ENCODE results near the gene STK10.

DNA sequence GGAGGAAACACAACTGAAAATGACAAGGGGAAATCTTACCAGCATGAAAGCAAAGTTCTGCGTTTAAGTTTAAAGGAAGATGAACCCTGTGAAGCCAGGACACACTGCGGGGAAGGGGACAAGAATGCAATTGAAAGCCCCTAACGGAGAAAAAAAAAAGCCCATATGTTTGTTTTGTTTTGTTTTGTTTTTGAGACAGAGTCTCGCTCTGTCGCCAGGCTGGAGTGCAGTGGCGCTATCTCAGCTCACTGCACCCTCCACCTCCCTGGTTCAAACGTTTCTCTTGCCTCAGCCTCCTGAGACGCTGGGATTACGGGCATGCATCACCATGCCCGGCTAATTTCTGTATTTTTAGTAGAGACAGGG lies 2.9 kb downstream of the STK10 start:
- no peak for TF ChIP-seq KDM1A (IDR thresholded peaks at IDR 0.05)
- TF ChIP-seq POLR2A (conservative IDR thresholded peaks at IDR 0.05) = no peak
